NCI-H526 (cell line): ENCODE results near the gene GPC3.
A peak's percentile ranks its signal among the peaks of the same experiment; 100 is the strongest.
"Not testable (repeated sequence)": the region's sequence is repeated elsewhere in the genome, so short reads cannot be mapped to it uniquely, and the experiment has no call there.

Experiments
- DNase-seq, 2 experiments: peaks; one replicate each; lab custom pipeline; 2025; lab: John Stamatoyannopoulos, UW

The GPC3 gene

GRCh38 chrX:133985164-133985966 lies at the start of gene GPC3:
TSS of gene GPC3 (minus strand) at chrX:133985594.
- DNase-seq: peak in 1 of 2 experiments; percentile 36

GRCh38 chrX:134032441-134032840 lies 47.0 kb upstream of the GPC3 start:
- no peak for DNase-seq

GRCh38 chrX:134026565-134027311 lies 41.3 kb upstream of the GPC3 start:
- DNase-seq: peak in 1 of 2 experiments; percentile 31

GRCh38 chrX:134025986-134026545 lies 40.7 kb upstream of the GPC3 start:
- DNase-seq: no peak

GRCh38 chrX:134024686-134025377 lies 39.4 kb upstream of the GPC3 start:
- DNase-seq: no peak

- DNase-seq: no peak
Measured at GRCh38 chrX:134023851-134024281, 38.5 kb upstream of the GPC3 start.

- no peak for DNase-seq
Measured at GRCh38 chrX:134020910-134021309, 35.5 kb upstream of the GPC3 start.

- no peak for DNase-seq
Measured at GRCh38 chrX:134019567-134020206, 34.3 kb upstream of the GPC3 start.

- not testable (repeated sequence) for DNase-seq
Measured at GRCh38 chrX:134016309-134016708, 30.9 kb upstream of the GPC3 start.

GRCh38 chrX:134015510-134015909 lies 30.1 kb upstream of the GPC3 start:
- not testable (repeated sequence) for DNase-seq

GRCh38 chrX:134013524-134013923 lies 28.1 kb upstream of the GPC3 start:
- no peak for DNase-seq

- DNase-seq: no peak
Measured at GRCh38 chrX:134013092-134013497, 27.7 kb upstream of the GPC3 start.

- DNase-seq: no peak
Measured at GRCh38 chrX:134010690-134011089, 25.3 kb upstream of the GPC3 start.

- no peak for DNase-seq
Measured at GRCh38 chrX:134007716-134008115, 22.3 kb upstream of the GPC3 start.

- no peak for DNase-seq
Measured at GRCh38 chrX:134006484-134007161, 21.2 kb upstream of the GPC3 start.

GRCh38 chrX:134004084-134004483 lies 18.7 kb upstream of the GPC3 start:
- no peak for DNase-seq

GRCh38 chrX:134002921-134003615 lies 17.7 kb upstream of the GPC3 start:
- no peak for DNase-seq

GRCh38 chrX:134000260-134001245 lies 15.2 kb upstream of the GPC3 start:
- DNase-seq: no peak

GRCh38 chrX:133999031-133999705 lies 13.8 kb upstream of the GPC3 start:
- no peak for DNase-seq
